Dendritic cell treated with granulocyte-macrophage colony-stimulating factor and Interleukin-4, amounts not matched to agents 40 ng/mL and 50 ng/mL, for 4 days (primary cell): ENCODE data around the gene RSPRY1.
"Not testable (repeated sequence)": the region's sequence is repeated elsewhere in the genome, so short reads cannot be mapped to it uniquely, and the experiment has no call there.

Source experiments
- H3K27ac Mint-ChIP-seq: one replicate; pipeline ENCODE4 v1.8.0; 2022; ENCODE audit warnings: mild to moderate bottlenecking, mixed read lengths
- H3K27me3 Mint-ChIP-seq: one replicate; pipeline ENCODE4 v1.8.0; 2022; ENCODE audit warnings: mild to moderate bottlenecking, mixed read lengths
- H3K36me3 Mint-ChIP-seq: one replicate; pipeline ENCODE4 v1.8.0; 2022; ENCODE audit warnings: low read depth, mixed read lengths
- H3K4me1 Mint-ChIP-seq: one replicate; pipeline ENCODE4 v1.8.0; 2022; ENCODE audit warnings: low read depth, mixed read lengths
- H3K4me3 Mint-ChIP-seq: one replicate; pipeline ENCODE4 v1.8.0; 2022; ENCODE audit warnings: mild to moderate bottlenecking, moderate library complexity, mixed read lengths
- H3K9me3 Mint-ChIP-seq: one replicate; pipeline ENCODE4 v1.8.0; 2022; ENCODE audit warnings: mixed read lengths
- intact Hi-C: fragments of 100-400 bp; cut with micrococcal nuclease; formaldehyde crosslinking; loops from one replicate; pipeline ENCODE4 v1.15.0; 2022

Gene RSPRY1

GRCh38 chr16:57265850-57266530 is 79.9 kb downstream of the RSPRY1 start:
- H3K9me3 Mint-ChIP-seq = no peaks in the 10 kb centered on the region
- no peaks in the 10 kb centered on the region for H3K36me3 Mint-ChIP-seq
- H3K4me3 Mint-ChIP-seq = no peak overlapping the region
- H3K27ac Mint-ChIP-seq = no peak overlapping the region
- intact Hi-C loops = no loop called here
- no peaks in the 10 kb centered on the region for H3K4me1 Mint-ChIP-seq
- peaks cover 2% of the 10 kb centered on the region for H3K27me3 Mint-ChIP-seq

GRCh38 chr16:57266531-57267260 is 80.6 kb downstream of the RSPRY1 start:
- Mint-ChIP-seq H3K4me3 (no peak overlapping the region), H3K27me3 (peaks cover 2% of the 10 kb centered on the region), H3K27ac (peak overlapping the region; percentile 17), H3K4me1 (peaks cover 3% of the 10 kb centered on the region), H3K9me3 (no peaks in the 10 kb centered on the region), H3K36me3 (no peaks in the 10 kb centered on the region)
- intact Hi-C loops = no loop called here

GRCh38 chr16:57267343-57267742 is 81.2 kb downstream of the RSPRY1 start:
- H3K27ac Mint-ChIP-seq, H3K4me1 Mint-ChIP-seq, H3K27me3 Mint-ChIP-seq, H3K36me3 Mint-ChIP-seq, H3K4me3 Mint-ChIP-seq, H3K9me3 Mint-ChIP-seq, intact Hi-C loops: not testable (repeated sequence)

- intact Hi-C loops = no loop called here
- Mint-ChIP-seq H3K27me3 (peaks cover 2% of the 10 kb centered on the region), H3K4me1 (peaks cover 4% of the 10 kb centered on the region), H3K4me3 (no peak overlapping the region), H3K36me3 (no peaks in the 10 kb centered on the region), H3K27ac (no peak overlapping the region), H3K9me3 (no peaks in the 10 kb centered on the region)
Measured at GRCh38 chr16:57268804-57269800, 83.0 kb downstream of the RSPRY1 start.

GRCh38 chr16:57270221-57271062 is 84.3 kb downstream of the RSPRY1 start:
- Mint-ChIP-seq H3K4me3 (no peak overlapping the region), H3K9me3 (no peaks in the 10 kb centered on the region), H3K4me1 (peaks cover 7% of the 10 kb centered on the region), H3K27ac (no peak overlapping the region), H3K36me3 (no peaks in the 10 kb centered on the region), H3K27me3 (peaks cover 2% of the 10 kb centered on the region)
- intact Hi-C loops = no loop called here

GRCh38 chr16:57271063-57271345 is 84.9 kb downstream of the RSPRY1 start:
- H3K4me3 Mint-ChIP-seq = no peak overlapping the region
- no peak overlapping the region for H3K27ac Mint-ChIP-seq
- H3K36me3 Mint-ChIP-seq = no peaks in the 10 kb centered on the region
- no peaks in the 10 kb centered on the region for H3K9me3 Mint-ChIP-seq
- H3K27me3 Mint-ChIP-seq = peaks cover 2% of the 10 kb centered on the region
- intact Hi-C loops = no loop called here
- peaks cover 13% of the 10 kb centered on the region for H3K4me1 Mint-ChIP-seq

GRCh38 chr16:57271867-57272495 is 85.9 kb downstream of the RSPRY1 start:
- Mint-ChIP-seq H3K27ac (peak overlapping the region; percentile 49), H3K9me3 (no peaks in the 10 kb centered on the region), H3K36me3 (no peaks in the 10 kb centered on the region), H3K4me3 (no peak overlapping the region), H3K27me3 (no peaks in the 10 kb centered on the region), H3K4me1 (peaks cover 22% of the 10 kb centered on the region)
- intact Hi-C loops = no loop called here

GRCh38 chr16:57273359-57273758 is 87.2 kb downstream of the RSPRY1 start:
- Mint-ChIP-seq H3K27ac (no peak overlapping the region), H3K4me3 (no peak overlapping the region), H3K36me3 (no peaks in the 10 kb centered on the region), H3K4me1 (peaks cover 36% of the 10 kb centered on the region), H3K9me3 (no peaks in the 10 kb centered on the region), H3K27me3 (no peaks in the 10 kb centered on the region)
- intact Hi-C loops = no loop called here

GRCh38 chr16:57273826-57274225 is 87.7 kb downstream of the RSPRY1 start:
- peaks cover 2% of the 10 kb centered on the region for H3K27me3 Mint-ChIP-seq
- no peak overlapping the region for H3K4me3 Mint-ChIP-seq
- no peak overlapping the region for H3K27ac Mint-ChIP-seq
- H3K36me3 Mint-ChIP-seq = no peaks in the 10 kb centered on the region
- H3K4me1 Mint-ChIP-seq = peaks cover 41% of the 10 kb centered on the region
- intact Hi-C loops = no loop called here
- no peaks in the 10 kb centered on the region for H3K9me3 Mint-ChIP-seq

- intact Hi-C loops = not testable (repeated sequence)
- peak overlapping the region; percentile 79 for H3K27ac Mint-ChIP-seq
Measured at GRCh38 chr16:57275946-57276345, 89.8 kb downstream of the RSPRY1 start.

GRCh38 chr16:57276596-57276995 is 90.5 kb downstream of the RSPRY1 start:
- Mint-ChIP-seq H3K4me3 (peak overlapping the region; percentile 34), H3K9me3 (no peaks in the 10 kb centered on the region), H3K36me3 (no peaks in the 10 kb centered on the region), H3K4me1 (peaks cover 52% of the 10 kb centered on the region), H3K27me3 (peaks cover 16% of the 10 kb centered on the region), H3K27ac (peak overlapping the region; percentile 79)
- intact Hi-C loops = no loop called here

More at GRCh38 chr16:57275946-57276345, 89.8 kb downstream of the RSPRY1 start:
- H3K36me3 Mint-ChIP-seq, H3K9me3 Mint-ChIP-seq, H3K4me3 Mint-ChIP-seq, H3K27me3 Mint-ChIP-seq: not testable (repeated sequence)
- peaks cover 53% of the 10 kb centered on the region for H3K4me1 Mint-ChIP-seq

- intact Hi-C loops = no loop called here
- Mint-ChIP-seq H3K4me1 (peaks cover 49% of the 10 kb centered on the region), H3K27ac (peak overlapping the region; percentile 79), H3K27me3 (peaks cover 26% of the 10 kb centered on the region), H3K36me3 (no peaks in the 10 kb centered on the region), H3K4me3 (no peak overlapping the region), H3K9me3 (no peaks in the 10 kb centered on the region)
Measured at GRCh38 chr16:57277586-57277985, 91.5 kb downstream of the RSPRY1 start.

- Mint-ChIP-seq H3K27me3 (peaks cover 35% of the 10 kb centered on the region), H3K27ac (no peak overlapping the region), H3K4me3 (no peak overlapping the region), H3K4me1 (peaks cover 49% of the 10 kb centered on the region), H3K9me3 (no peaks in the 10 kb centered on the region), H3K36me3 (no peaks in the 10 kb centered on the region)
- intact Hi-C loops = no loop called here
Measured at GRCh38 chr16:57278494-57278893, 92.4 kb downstream of the RSPRY1 start.
